ENCODE measurements around the gene MTA2. TPM values are rescaled to one million over a fixed set of nuclear protein-coding genes. Genes with fewer than 3 reads are reported as not detected.

Gene MTA2
- total RNA-seq, 5 donors from 2014 or later (not counting 1 experiment from before 2014, with no cell fraction given): 151 to 185 (median 184) TPM

DNA sequence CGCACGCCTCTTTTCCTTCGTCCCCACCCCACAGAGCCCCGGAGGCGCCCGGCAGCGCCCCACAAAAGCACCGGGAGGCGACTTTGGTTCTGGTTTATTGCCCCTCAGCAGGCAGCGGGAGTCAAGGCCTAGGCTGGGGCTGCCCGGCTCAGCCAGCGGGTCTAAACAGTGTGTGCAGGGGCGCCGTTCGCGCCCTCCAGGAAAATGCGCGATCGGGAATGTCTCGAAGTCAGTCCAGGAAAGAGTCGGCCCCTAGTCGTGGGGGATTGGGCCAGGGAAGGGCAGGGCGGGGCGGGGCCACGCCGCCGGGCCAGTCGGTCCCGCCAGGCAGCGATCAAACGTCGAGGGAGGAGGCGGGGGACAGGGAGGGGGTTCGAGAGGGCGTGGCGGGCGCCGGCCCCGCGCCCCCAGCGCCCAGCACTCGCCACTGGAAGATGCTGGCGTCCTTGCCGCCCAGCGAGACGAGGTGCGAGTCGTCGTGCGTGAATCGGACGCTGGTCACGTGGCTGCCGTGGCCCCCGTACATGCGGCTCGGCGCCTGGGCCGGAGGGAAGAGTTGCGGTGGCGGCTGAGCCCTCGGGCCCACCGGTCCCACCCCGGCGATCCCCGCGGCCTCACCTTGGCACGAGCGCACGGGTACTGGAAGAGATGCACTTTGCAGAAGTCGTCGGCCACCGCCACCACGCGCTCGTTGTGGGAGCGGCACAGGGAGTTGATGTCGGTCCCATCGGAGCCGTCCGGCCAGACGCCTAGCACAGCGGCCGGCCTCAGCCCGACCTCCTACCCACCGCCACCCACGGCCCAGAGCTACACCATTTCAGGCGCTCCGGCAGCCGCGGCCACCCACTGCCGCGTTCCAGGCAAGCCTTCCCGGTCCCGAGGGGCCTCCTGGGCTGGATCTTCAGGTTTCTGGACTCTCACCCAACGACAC is 741 bp upstream of the MTA2 start:
- Histone ChIP-seq H3K4me1 (ENCODE audit: control insufficient read depth in 1 of 2, extremely low read depth in 1 of 2, insufficient read depth in 2 of 2, low read length in 2 of 2) (peaks cover 14 to 47% of the 10 kb centered on the region in 2 experiments), H3K4me3 (ENCODE audit: control insufficient read depth in 1 of 2, extremely low read depth in 1 of 2, low read length in 1 of 2) (peak overlapping the region; percentile 95 to 98), H3K27ac (ENCODE audit: low read length) (peak overlapping the region; percentile 47), H3K36me3 (ENCODE audit: control insufficient read depth in 2 of 2, extremely low read depth in 1 of 2, insufficient read depth in 1 of 2, low read length in 1 of 2) (peaks cover 12 to 56% of the 10 kb centered on the region in 2 donors), H3K9me3 (no peaks in the 10 kb centered on the region), H3K27me3 (replicated peaks in 1 of 2; ENCODE audit: control insufficient read depth in 2 of 2, extremely low read depth in 1 of 2, insufficient read depth in 2 of 2, low read length in 1 of 2) (no peaks in the 10 kb centered on the region)
- 59% methylated on average over 81 of the region's 96 CpGs for WGBS (ENCODE audit: insufficient coverage)
- Mint-ChIP-seq H3K4me1 (peaks cover 51 to 57% (median 55%) of the 10 kb centered on the region in 3 donors), H3K27ac (peak overlapping the region; percentile 95 to 100), H3K27me3 (no peaks in the 10 kb centered on the region), H3K4me3 (peak overlapping the region; percentile 86 to 97 (median 92)), H3K36me3 (peaks cover 44% of the 10 kb centered on the region), H3K9me3 (no peaks in the 10 kb centered on the region)
- DNase-seq (peak in 6 of 35 experiments; percentile 11 to 44 (median 20)), ATAC-seq (replicated peaks in 1 of 4) (peak in 2 of 4 experiments; percentile 2 to 5)
- CTCF ChIA-PET: interaction anchor here in 1 of 2 donors (1.2 to 2.0 kb wide), 5 partner anchors 9 to 63 kb away, joined by 3 to 27 read pairs (median 7); partner anchors contain the start of genes B3GAT3, C11orf98, CSKMT and TUT1
- POLR2A ChIA-PET: interaction anchor here (0.5 to 1.9 kb wide), 8 partner anchors 9 to 226 kb away, joined by 3 to 25 read pairs (median 4); partner anchors contain the start of genes C11orf98 (in 2 of the 2), CSKMT (in 2 of the 2) and TUT1 (in 1 of the 2)

DNA sequence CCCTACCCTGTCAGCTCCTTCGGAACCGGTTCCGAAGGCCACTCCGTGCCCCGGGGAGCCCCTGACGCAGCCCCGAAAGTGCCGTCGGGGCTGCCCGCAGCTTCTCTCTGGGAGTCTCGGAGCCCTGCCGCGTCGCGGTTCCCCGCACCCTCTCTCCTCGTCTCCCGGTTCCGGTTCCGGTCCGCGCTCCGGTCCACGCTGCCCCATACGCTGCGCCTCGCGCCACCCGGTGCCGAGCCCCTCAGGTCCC is 618 bp downstream of the MTA2 start:
- peak overlapping the region; percentile 95 to 100 for H3K27ac Mint-ChIP-seq
- H3K27me3 ChIP-seq (replicated peaks in 1 of 2; ENCODE audit: control insufficient read depth in 2 of 2, extremely low read depth in 1 of 2, insufficient read depth in 2 of 2, low read length in 1 of 2): no peaks in the 10 kb centered on the region
- H3K4me1 ChIP-seq (ENCODE audit: control insufficient read depth in 1 of 2, extremely low read depth in 1 of 2, insufficient read depth in 2 of 2, low read length in 2 of 2): peaks cover 14 to 56% of the 10 kb centered on the region in 2 experiments
- H3K36me3 Mint-ChIP-seq: peaks cover 51% of the 10 kb centered on the region
- peak overlapping the region; percentile 86 to 97 (median 92) for H3K4me3 Mint-ChIP-seq
- H3K27ac ChIP-seq (ENCODE audit: low read length): peak overlapping the region; percentile 85
- DNase-seq (peak in 17 of 35 experiments; percentile 13 to 63 (median 26)), ATAC-seq (replicated peaks in 1 of 4) (peak; percentile 5 to 19 (median 12))
- peaks cover 7 to 56% of the 10 kb centered on the region in 2 donors for H3K36me3 ChIP-seq (ENCODE audit: control insufficient read depth in 2 of 2, extremely low read depth in 1 of 2, insufficient read depth in 1 of 2, low read length in 1 of 2)
- H3K4me3 ChIP-seq (ENCODE audit: control insufficient read depth in 1 of 2, extremely low read depth in 1 of 2, low read length in 1 of 2): peak overlapping the region; percentile 95 to 98
- H3K4me1 Mint-ChIP-seq: peaks cover 55 to 58% (median 56%) of the 10 kb centered on the region in 3 donors
- H3K9me3 Mint-ChIP-seq: no peaks in the 10 kb centered on the region
- no peaks in the 10 kb centered on the region for H3K9me3 ChIP-seq
- CTCF ChIA-PET: interaction anchor here (0.5 to 2.0 kb wide), 6 partner anchors 9 to 112 kb away, joined by 3 to 27 read pairs (median 6); partner anchors contain the start of genes B3GAT3 (in 1 of the 2), C11orf98 (in 1 of the 2), CSKMT (in 1 of the 2) and TUT1 (in 1 of the 2)
- H3K27me3 Mint-ChIP-seq: no peaks in the 10 kb centered on the region
- 0% methylated on average over 20 of the region's 30 CpGs for WGBS (ENCODE audit: insufficient coverage)
- POLR2A ChIA-PET: interaction anchor here (0.5 to 1.9 kb wide), 8 partner anchors 9 to 240 kb away, joined by 3 to 25 read pairs (median 8); partner anchors contain the start of genes C11orf98 (in 2 of the 2), CSKMT (in 2 of the 2) and TUT1 (in 2 of the 2)

DNA sequence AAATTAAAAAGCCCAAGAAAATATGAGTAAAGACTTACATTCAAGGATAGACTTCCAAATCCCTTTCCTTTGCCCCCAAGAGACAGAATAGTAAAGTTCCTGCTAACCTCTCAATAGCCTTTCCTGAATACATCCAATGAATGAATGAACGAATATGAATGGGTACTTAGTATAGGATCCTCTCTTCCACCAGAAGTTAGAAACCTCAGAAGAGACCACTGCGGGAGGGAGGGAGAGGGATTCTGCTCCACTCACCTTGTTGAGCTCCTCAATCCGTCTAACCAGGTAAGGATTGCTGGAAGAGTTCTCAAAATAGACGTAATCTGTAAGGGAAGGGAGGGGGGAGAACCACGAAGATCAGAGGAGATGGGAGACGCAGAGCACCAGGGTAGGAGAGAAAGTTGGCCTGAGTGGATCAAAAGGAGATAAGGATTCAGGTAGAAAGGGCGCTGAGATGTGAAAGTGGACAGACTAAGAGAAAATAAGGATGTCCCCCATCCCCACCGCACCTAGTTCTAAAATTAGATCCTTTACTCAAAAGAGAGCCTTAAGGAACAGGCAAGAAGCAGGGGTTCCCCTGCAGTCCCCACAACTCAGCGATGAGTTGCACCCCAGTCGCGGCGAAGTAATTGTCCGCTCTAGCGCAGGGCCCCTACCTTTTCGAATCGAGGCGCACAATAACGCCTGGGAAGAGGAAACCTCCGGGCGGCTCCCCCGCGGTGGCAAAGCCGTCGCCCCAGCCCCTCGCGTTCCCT is 1.1 kb downstream of the MTA2 start:
- Mint-ChIP-seq H3K9me3 (no peaks in the 10 kb centered on the region), H3K4me3 (peak overlapping the region; percentile 86 to 97 (median 92)), H3K36me3 (peaks cover 54% of the 10 kb centered on the region), H3K27me3 (no peaks in the 10 kb centered on the region), H3K27ac (peak overlapping the region; percentile 95 to 100), H3K4me1 (peaks cover 57 to 58% (median 58%) of the 10 kb centered on the region in 3 donors)
- Histone ChIP-seq H3K4me3 (ENCODE audit: control insufficient read depth in 1 of 2, extremely low read depth in 1 of 2, low read length in 1 of 2) (peak overlapping the region; percentile 95 to 98), H3K36me3 (ENCODE audit: control insufficient read depth in 2 of 2, extremely low read depth in 1 of 2, insufficient read depth in 1 of 2, low read length in 1 of 2) (peaks cover 9 to 56% of the 10 kb centered on the region in 2 donors), H3K4me1 (ENCODE audit: control insufficient read depth in 1 of 2, extremely low read depth in 1 of 2, insufficient read depth in 2 of 2, low read length in 2 of 2) (peaks cover 14 to 58% of the 10 kb centered on the region in 2 experiments), H3K9me3 (no peaks in the 10 kb centered on the region), H3K27me3 (replicated peaks in 1 of 2; ENCODE audit: control insufficient read depth in 2 of 2, extremely low read depth in 1 of 2, insufficient read depth in 2 of 2, low read length in 1 of 2) (no peaks in the 10 kb centered on the region), H3K27ac (ENCODE audit: low read length) (peak overlapping the region; percentile 85)
- ChIA-PET POLR2A (interaction anchor here (0.6 to 1.9 kb wide), 5 partner anchors 9 to 241 kb away, joined by 3 to 25 read pairs (median 12); partner anchors contain the start of genes TUT1 (in 2 of the 2), C11orf98 (in 1 of the 2) and CSKMT (in 1 of the 2)), CTCF (interaction anchor here (0.5 to 2.5 kb wide), 5 partner anchors 9 to 1237 kb away, joined by 4 to 10 read pairs (median 7); partner anchors contain the start of genes C11orf98 (in 1 of the 2), CSKMT (in 1 of the 2) and TUT1 (in 1 of the 2))
- 0% methylated on average over 18 of the region's 26 CpGs for WGBS (ENCODE audit: insufficient coverage)
- peak in 1 of 4 experiments; percentile 0 for ATAC-seq (replicated peaks in 1 of 4)
- peak in 9 of 35 experiments; percentile 12 to 38 (median 22) for DNase-seq

DNA sequence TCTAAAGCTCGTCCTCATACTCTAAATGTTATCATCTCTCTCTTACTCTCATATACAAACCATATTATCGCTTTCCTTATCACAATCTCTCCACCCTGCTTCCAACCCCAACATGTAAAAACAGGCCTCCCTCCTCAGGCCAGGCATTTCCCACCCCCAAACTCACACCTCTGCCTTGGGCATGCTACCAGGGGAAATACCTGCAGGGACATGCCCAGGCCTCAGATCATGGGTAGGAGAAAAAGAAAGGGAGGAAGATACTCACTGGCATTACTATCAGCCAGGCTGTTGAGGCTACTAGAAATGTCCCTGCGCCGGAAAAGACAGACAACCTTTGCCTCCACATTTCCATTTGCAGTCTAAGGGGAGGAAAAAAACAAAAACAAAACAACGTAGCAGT is 1.8 kb downstream of the MTA2 start:
- Histone ChIP-seq H3K27me3 (replicated peaks in 1 of 2; ENCODE audit: control insufficient read depth in 2 of 2, extremely low read depth in 1 of 2, insufficient read depth in 2 of 2, low read length in 1 of 2) (no peaks in the 10 kb centered on the region), H3K27ac (ENCODE audit: low read length) (peak overlapping the region; percentile 85), H3K36me3 (ENCODE audit: control insufficient read depth in 2 of 2, extremely low read depth in 1 of 2, insufficient read depth in 1 of 2, low read length in 1 of 2) (peaks cover 15 to 56% of the 10 kb centered on the region in 2 donors), H3K4me1 (ENCODE audit: control insufficient read depth in 1 of 2, extremely low read depth in 1 of 2, insufficient read depth in 2 of 2, low read length in 2 of 2) (peaks cover 14 to 58% of the 10 kb centered on the region in 2 experiments), H3K9me3 (no peaks in the 10 kb centered on the region), H3K4me3 (ENCODE audit: control insufficient read depth in 1 of 2, extremely low read depth in 1 of 2, low read length in 1 of 2) (peak overlapping the region; percentile 95 to 98)
- WGBS (ENCODE audit: insufficient coverage): 24% methylated on average over 2 of the region's 5 CpGs
- peaks cover 55 to 61% (median 55%) of the 10 kb centered on the region in 3 donors for H3K4me1 Mint-ChIP-seq
- H3K9me3 Mint-ChIP-seq: no peaks in the 10 kb centered on the region
- peak overlapping the region; percentile 86 to 97 (median 92) for H3K4me3 Mint-ChIP-seq
- H3K27me3 Mint-ChIP-seq: no peaks in the 10 kb centered on the region
- H3K36me3 Mint-ChIP-seq: peaks cover 54% of the 10 kb centered on the region
- no peak for ATAC-seq (replicated peaks in 1 of 4)
- CTCF ChIA-PET: interaction anchor here in 1 of 2 donors (1.3 to 2.5 kb wide), 3 partner anchors 9 to 1238 kb away, joined by 4 to 10 read pairs (median 7); partner anchors contain the start of gene TUT1
- H3K27ac Mint-ChIP-seq: peak overlapping the region; percentile 95 to 100
- POLR2A ChIA-PET: interaction anchor here (0.6 to 1.2 kb wide), 3 partner anchors 8 to 255 kb away, joined by 3 to 12 read pairs (median 6); partner anchors contain the start of gene TUT1 (in 1 of the 2)
- DNase-seq: peak in 1 of 35 experiments; percentile 54

DNA sequence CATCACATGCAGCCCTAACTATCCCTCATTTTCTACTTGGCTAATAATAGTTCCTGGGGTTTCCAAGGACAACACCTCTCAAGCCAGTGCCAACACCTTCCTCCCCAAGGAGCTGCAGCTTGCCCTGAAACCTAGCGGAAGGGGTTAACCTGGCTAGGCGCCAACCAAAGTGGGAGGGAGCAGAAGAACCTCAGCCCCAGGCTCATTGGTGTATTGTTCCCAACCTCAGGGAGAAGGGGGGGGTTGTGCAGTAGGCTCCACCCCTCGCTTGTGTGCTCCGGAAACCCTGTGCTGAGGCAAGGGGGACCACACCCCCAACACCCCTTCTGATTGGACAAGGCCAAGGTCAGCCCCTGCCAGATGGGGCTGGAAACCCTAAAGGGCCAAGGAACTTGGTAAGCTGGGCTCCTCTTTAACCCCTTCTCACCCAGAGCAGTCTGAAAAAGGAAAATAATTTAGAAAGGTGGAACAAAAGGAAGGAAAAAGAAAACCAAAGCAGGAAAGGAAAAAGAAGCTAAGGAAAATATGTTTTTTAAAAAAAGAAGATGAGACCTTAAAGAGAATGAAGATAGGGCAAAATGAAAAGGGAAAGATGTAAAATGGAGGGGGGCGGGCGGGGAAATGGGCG is 2.5 kb downstream of the MTA2 start:
- POLR2A ChIA-PET: interaction anchor here (0.5 to 0.8 kb wide), 5 partner anchors 23 to 255 kb away, joined by 3 to 8 read pairs (median 6); partner anchors contain the start of gene B3GAT3 (in 1 of the 2)
- H3K27ac Mint-ChIP-seq: peak overlapping the region; percentile 95 to 100
- DNase-seq (peak; percentile 90 to 100 (median 98)), ATAC-seq (replicated peaks in 1 of 4) (peak; percentile 70 to 76 (median 72))
- no peaks in the 10 kb centered on the region for H3K9me3 ChIP-seq
- 0% methylated on average over 1 of the region's 7 CpGs for WGBS (ENCODE audit: insufficient coverage)
- H3K36me3 Mint-ChIP-seq: peaks cover 59% of the 10 kb centered on the region
- H3K36me3 ChIP-seq (ENCODE audit: control insufficient read depth in 2 of 2, extremely low read depth in 1 of 2, insufficient read depth in 1 of 2, low read length in 1 of 2): peaks cover 15 to 58% of the 10 kb centered on the region in 2 donors
- H3K4me3 ChIP-seq (ENCODE audit: control insufficient read depth in 1 of 2, extremely low read depth in 1 of 2, low read length in 1 of 2): peak overlapping the region; percentile 95 to 98
- no peaks in the 10 kb centered on the region for H3K27me3 ChIP-seq (replicated peaks in 1 of 2; ENCODE audit: control insufficient read depth in 2 of 2, extremely low read depth in 1 of 2, insufficient read depth in 2 of 2, low read length in 1 of 2)
- peaks cover 59 to 67% (median 60%) of the 10 kb centered on the region in 3 donors for H3K4me1 Mint-ChIP-seq
- H3K4me1 ChIP-seq (ENCODE audit: control insufficient read depth in 1 of 2, extremely low read depth in 1 of 2, insufficient read depth in 2 of 2, low read length in 2 of 2): peaks cover 14 to 60% of the 10 kb centered on the region in 2 experiments
- H3K9me3 Mint-ChIP-seq: no peaks in the 10 kb centered on the region
- peak overlapping the region; percentile 85 for H3K27ac ChIP-seq (ENCODE audit: low read length)
- H3K27me3 Mint-ChIP-seq: no peaks in the 10 kb centered on the region
- H3K4me3 Mint-ChIP-seq: peak overlapping the region; percentile 86 to 97 (median 92)
- CTCF ChIA-PET: interaction anchor here (0.6 to 2.5 kb wide), 5 partner anchors 8 to 1239 kb away, joined by 3 to 10 read pairs (median 4); partner anchors contain the start of genes TUT1 (in 1 of the 2) and ZBTB3 (in 1 of the 2)

Measured in T-cell (primary cell).